Cardiac septum (tissue), 1 donor: ENCODE data around the gene MCMBP. TPM values are rescaled to one million over a fixed set of nuclear protein-coding genes. Genes with fewer than 3 reads are reported as not detected.
"Not testable (repeated sequence)": the region's sequence is repeated elsewhere in the genome, so short reads cannot be mapped to it uniquely, and the experiment has no call there.

Experiments used
- DNase-seq: peaks from one replicate; pipeline ENCODE4 v3.0.0-alpha.2; 2020; ENCODE audit warnings: low spot score
- intact Hi-C: fragments of 100-400 bp; cut with DNase I; formaldehyde crosslinking; loops from one replicate; pipeline ENCODE4 v1.14.0; 2022
- total RNA-seq: library from RNA; stranded (reverse); fragmentation: NEBNext Ultra II Directional; extraction: Animal tissue kit (Norgen Biotek cat#: 25700); gene quantifications from one replicate; pipeline ENCODE4 v1.2.1, GENCODE V29; 2021
- donor health status: DM: no; HTN: no; CAD: no.

Gene MCMBP
- total RNA-seq, 1 donor from 2014 or later, result 30.3 TPM

DNA sequence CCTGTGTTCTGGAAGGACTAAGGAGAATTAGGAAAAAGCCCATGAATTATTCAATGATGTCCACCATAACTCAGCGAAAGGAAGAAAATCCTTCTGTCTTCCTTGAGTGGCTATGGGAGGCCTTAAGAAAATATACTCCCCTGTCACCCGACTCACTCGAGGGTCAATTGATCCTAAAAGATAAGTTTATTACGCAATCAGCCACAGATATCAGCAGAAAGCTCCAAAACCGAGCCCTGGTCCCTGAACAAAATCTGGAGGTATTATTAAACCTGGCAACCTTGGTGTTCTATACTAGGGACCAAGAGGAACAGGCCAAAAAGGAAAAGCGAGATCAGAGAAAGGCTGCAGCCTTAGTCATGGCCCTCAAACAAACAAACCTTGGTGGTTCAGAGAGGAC, 13.4 kb upstream of the MCMBP start:
- DNase-seq, intact Hi-C loops: not testable (repeated sequence)

DNA sequence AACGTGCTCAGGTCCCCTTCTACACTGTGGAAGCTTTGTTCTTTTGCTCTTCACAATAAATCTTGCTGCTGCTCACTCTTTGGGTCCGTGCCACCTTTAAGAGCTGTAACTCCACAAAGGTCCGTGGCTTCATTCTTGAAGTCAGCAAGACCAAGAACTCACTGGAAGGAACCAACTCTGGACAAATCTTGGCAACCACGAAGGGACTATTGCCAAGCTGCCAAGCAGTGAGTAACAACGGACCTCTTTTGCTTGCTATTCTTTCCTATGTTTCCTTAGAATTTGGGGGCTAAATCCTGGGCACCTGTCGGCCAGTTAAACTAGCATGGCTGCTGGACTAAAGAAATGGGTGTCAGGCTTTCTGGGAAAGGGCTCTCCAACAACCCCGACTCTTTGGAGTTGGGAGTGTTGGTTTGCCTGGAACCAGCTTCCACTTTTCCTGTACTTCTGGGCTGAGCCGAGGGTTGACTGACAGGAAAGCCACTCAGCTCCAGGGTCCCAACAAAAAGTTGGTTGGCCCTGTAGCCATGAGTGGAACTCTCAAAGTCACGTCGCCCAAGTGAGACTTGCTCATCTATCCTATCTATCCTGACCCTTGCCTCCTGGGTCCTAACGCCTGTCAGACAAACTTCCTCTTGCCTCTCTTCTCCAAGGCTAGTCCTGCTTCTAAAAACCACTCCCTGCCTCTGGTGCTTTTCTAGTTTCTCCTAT, 11.4 kb upstream of the MCMBP start:
- DNase-seq, intact Hi-C loops: not testable (repeated sequence)

DNA sequence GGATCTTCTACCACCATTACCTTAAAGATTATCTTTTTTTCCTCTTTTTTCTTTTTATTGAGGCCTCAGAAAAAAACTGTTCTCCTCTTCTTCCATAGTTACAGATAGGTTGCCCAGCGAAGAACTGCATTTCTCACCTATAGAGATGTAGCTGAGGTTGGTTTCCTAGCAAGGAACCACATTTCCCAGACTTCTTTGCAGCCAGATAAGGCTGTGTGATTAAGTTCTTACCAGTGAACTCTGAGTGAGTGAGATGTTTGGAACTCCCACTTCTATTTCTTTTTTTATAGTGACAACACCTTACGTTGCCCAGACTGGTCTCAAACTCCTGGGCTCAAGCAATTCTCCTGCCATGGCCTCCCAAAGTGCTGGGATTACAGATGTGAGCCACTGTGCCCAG, 5.9 kb upstream of the MCMBP start:
- DNase-seq, result no peak
- intact Hi-C loops, result no loop called here

- peak; percentile 96 for DNase-seq
- intact Hi-C loops, result loop anchor here (1.0 to 5.0 kb wide), 2 partner anchors 19 to 186 kb away; partner anchors contain the start of gene SEC23IP
These were observed 428 bp upstream of the MCMBP start for GRCh38 chr10:119872860-119873681.

- intact Hi-C loops, result loop anchor here (1.0 to 5.0 kb wide), 2 partner anchors 20 to 185 kb away; partner anchors contain the start of gene SEC23IP
These were observed 598 bp downstream of the MCMBP start for GRCh38 chr10:119871881-119872609.

DNA sequence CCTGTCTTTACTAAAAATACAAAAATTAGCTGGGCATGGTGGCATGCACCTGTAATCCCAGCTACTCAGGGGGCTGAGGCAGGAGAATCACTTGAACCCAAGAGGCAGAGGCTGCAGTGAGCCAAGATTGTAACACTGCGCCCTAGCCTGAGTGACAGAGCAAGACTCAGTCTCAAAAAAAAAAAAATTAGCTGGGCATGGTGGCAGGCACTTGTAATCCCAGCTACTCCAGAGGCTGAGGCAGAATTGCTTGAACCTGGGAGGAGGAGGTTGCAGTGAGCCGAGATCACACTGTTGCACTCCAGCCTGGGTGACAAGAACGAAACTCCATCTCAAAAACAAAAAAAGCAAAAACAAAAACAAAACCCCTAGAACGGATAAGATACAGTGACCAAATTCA, 3.2 kb downstream of the MCMBP start:
- DNase-seq, intact Hi-C loops: not testable (repeated sequence)

More at GRCh38 chr10:119871881-119872609, 598 bp downstream of the MCMBP start:
- DNase-seq, result peak; percentile 84

DNA sequence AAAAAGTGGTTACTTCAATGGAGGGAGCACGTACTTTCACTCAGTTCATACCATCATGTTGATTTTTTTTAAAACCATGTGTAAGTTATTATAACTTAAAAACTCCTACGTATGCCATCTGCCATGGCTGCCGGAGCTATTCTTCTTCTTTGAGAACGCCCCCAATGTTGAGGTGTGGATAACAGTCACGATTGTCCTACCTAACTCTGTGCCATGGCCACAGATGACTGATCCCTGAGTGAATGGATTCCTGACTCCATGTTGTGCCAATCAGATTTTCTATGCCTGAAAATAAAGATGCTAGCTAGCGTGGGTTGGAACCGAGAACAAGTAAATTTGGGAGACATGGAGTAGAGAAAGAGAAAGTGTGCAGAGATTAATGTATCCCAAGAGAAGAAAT, 5.3 kb downstream of the MCMBP start:
- intact Hi-C loops, result no loop called here
- DNase-seq, result no peak

DNA sequence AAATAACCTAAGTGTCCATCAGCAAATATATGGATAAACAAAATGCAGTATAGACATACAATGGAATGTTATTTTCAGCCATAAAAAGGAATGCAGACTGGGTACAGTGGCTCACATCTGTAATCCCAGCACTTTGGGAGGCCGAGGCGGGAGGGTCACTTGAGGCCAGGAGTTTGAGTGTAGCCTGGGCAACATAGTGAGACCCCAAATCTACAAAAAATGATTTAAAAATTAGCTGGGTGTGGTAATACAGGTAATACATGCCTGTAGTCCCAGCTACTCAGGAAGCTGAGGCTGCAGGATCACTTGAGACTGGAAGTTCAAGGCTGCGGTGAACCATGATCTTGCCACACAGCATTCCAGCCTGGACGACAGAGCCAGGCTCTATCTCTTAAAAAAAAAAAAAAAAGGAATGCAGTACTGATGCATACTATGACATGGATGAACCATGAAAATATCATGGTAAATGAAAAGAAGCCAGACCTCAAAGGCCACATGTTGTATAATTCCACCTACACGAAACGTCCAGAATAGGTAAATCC, 6.9 kb downstream of the MCMBP start:
- intact Hi-C loops, result no loop called here
- no peak for DNase-seq

DNA sequence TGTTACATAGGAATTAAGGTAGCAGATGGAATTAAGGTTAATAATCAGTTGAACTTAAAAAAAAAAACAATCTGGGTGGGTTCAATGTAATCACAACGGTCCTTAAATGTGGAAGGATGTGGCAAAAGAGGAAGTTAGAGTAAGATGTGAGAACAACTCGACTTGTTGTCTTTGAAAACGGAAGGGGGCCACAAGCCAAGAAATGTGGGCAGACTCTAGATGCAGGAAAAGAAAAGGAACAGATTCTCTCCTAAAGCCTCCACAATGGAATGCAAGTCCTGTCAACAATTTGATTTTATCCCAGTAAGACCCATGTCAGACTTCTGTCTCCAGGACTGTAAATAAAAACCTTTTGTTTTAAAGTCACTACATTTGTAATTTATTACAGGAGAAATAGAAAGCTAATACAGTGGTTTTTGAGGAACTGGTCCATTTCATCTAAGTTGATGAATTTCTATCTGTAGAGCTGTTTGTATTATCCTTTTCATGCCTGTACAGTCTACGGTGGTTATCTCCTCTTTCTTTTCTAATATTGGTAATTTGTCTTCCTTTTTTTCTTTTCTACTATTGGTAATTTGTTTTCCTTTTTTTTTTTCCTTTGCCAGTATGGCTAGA, 8.6 kb downstream of the MCMBP start:
- DNase-seq, result no peak
- intact Hi-C loops, result loop anchor here (5.0 kb wide), 1 partner anchor 112 kb away; no protein-coding TSS in a partner anchor

GRCh38 chr10:119862524-119862923, 10.1 kb downstream of the MCMBP start:
- DNase-seq, result no peak
- intact Hi-C loops, result loop anchor here (5.0 kb wide), 1 partner anchor 110 kb away; no protein-coding TSS in a partner anchor

DNA sequence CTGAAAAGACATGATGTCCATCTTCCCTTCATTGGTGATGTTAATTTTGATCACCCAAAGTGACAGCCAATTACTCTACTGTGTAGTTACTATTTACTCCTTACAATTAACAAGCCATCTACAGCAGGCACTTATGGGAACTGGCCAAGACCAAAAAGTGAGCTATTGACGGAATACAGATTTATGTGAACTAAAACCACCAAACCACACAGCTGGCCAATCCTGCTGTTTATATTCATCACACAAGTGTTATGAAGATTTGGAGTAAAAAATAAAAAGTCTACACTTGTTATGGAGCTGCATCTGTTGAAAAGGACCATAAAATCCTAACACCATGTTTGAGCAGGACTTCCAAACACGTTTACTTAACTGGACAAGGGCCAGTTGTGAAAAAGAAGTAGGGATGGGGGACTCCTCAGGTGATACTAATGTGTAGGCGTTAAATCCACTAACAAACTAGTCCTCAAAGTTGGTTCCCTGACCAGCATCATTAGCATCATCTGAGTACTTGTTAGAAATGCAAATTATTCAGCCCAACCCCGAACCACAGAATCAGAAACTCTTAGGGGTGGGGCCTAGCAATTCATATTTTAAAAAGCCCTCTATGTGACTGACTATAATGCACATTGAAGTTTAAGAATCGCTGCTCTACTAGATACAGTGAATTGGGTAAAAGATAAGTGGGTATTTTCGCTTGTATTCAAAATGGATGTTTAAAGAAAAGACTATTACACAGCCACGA, 11.6 kb downstream of the MCMBP start:
- no peak for DNase-seq
- intact Hi-C loops, result loop anchor here (5.0 kb wide), 1 partner anchor 109 kb away; no protein-coding TSS in a partner anchor

DNA sequence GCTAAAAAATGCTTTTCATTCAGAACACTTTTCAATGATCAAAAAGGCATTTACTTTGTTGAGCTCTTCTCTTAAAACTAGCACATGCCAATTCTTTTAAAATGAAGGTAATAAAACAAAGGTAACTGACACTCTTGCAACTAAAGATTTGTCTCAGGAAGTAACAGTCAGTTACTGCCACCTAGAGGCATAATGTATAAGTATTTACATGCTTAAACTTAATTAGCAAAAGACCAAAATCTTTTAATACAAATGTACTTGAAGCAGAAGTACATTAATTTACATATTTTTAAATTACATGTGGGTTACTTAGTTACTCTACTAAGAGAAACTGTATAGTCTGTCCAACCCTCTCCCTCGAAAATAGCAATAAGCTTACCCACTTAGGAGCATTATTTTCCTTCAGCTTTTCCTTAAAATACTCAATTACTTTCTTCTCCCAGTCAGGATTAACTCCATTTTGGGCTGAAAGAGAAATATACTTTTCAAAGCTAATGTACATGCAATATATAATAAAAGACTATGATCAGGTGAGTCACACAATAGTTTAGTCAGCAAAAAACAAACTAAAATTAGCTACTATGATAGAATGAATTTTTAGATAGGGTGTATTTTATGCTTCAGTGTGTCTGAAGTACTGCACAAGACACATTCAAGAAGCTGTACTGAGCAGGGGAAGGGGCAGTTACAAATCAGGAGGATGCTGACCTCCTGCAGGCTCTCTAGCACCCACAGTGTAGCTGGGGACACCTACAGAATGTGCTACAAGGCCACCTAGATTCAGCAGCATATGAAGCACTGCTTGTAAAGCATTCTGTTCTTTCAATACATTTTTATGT, 13.0 kb downstream of the MCMBP start:
- intact Hi-C loops, result loop anchor here (5.0 to 10.0 kb wide), 3 partner anchors 107 to 247 kb away; no protein-coding TSS in a partner anchor

GRCh38 chr10:119858063-119858462, 14.6 kb downstream of the MCMBP start:
- intact Hi-C loops, result loop anchor here (5.0 to 10.0 kb wide), 2 partner anchors 173 to 246 kb away; no protein-coding TSS in a partner anchor
- no peak for DNase-seq

More for the DNA sequence above, 13.0 kb downstream of the MCMBP start:
- DNase-seq, result no peak

DNA sequence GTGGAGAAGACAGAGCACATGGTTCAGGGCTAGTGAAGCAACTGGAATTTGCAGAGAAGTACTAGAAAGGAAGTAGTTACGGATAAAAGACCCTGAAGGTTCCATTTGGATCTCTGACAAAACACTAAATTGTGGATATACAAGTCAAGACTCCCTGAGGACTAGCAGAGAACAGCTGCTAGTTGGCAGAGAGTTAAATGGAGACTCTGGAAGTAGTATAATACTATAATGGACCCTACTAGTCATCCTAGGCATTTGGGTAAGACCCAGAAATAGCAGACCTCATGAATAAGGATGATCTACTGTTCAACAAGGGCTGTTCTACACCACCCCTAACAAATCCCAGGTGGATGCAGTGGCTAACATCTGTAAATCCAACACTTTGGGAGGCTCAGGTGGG, 19.1 kb downstream of the MCMBP start:
- DNase-seq, result no peak
- intact Hi-C loops, result loop anchor here (10.0 kb wide), 1 partner anchor 169 kb away; no protein-coding TSS in a partner anchor

DNA sequence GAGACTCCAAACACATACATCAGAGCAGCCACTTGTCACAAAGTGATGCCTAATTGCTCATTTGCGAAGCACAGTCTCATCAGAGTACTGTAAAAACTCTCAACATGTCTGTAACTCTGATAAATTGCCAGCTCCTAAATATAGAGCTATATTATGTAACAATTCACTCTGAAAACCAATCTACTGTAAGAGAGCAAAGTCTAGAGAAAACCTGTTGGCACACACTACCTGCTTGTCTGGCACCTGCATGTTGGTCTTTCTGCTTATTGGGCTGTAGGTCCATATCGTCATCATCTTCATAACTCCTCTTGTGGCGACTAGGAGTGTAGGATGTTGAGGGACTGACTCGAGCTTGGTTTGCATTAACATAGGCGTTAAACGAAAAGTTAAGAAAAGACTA, 19.8 kb downstream of the MCMBP start:
- intact Hi-C loops, result loop anchor here (10.0 kb wide), 1 partner anchor 168 kb away; no protein-coding TSS in a partner anchor
- no peak for DNase-seq

GRCh38 chr10:119852277-119852676, 20.4 kb downstream of the MCMBP start:
- no peak for DNase-seq
- intact Hi-C loops, result loop anchor here (10.0 kb wide), 1 partner anchor 167 kb away; no protein-coding TSS in a partner anchor

DNA sequence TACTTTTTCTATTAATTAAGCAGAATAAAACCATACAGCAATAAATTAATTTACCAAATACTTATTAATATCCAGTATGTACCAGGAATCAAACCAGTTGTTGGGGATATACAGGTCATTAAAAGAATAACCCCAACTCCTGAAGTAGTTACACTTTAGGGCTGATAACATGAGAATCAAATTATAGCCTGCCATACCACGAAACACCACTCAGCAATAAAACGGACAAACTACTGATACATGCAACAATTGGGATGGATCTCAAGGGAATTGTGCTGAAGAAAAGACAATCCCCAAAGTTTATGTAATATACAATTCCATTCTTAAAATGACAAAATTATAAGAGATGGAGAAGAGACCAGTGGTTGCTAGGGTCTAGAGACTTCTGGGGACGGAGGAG, 22.7 kb downstream of the MCMBP start:
- intact Hi-C loops, result loop anchor here (10.0 kb wide), 1 partner anchor 165 kb away; no protein-coding TSS in a partner anchor
- DNase-seq, result no peak
